Muscle of arm (tissue), 14 donors: Measurements from ENCODE around the gene EIF4E. TPM values are rescaled to one million over a fixed set of nuclear protein-coding genes. Genes with fewer than 3 reads are reported as not detected.

ENCODE experiments used
- DNase-seq: peaks from one replicate; pipeline ENCODE4 v3.0.0-alpha.2; 2013
- long read RNA-seq, 11 donors: transcript quantifications; one replicate each; lab custom pipeline, GENCODE V29; 2026
- polyA plus RNA-seq, 12 donors: library from polyadenylated mRNA; unstranded; fragments of 120-200 nt; gene quantifications; one replicate each; pipeline ENCODE4 v1.2.1, GENCODE V29; 2013; ENCODE audit not compliant: insufficient read length in 12 of 12

The EIF4E gene
- 10 to 100 TPM in 11 of 12 donors, not detected in 1; 34.6 to 75.3 (median 64.2) TPM for polyA plus RNA-seq
- long read RNA-seq, donor 1, full-length matches to known transcripts, result 25 of 25 reads
- long read RNA-seq, donor 1, partial matches to known transcripts, result 0 of 25 reads
- long read RNA-seq, donor 1, other reads (novel, unspliced or antisense), result 0 of 25 reads
- long read RNA-seq, donor 2, full-length matches to known transcripts, result 22 of 22 reads
- long read RNA-seq, donor 2, partial matches to known transcripts, result 0 of 22 reads
- long read RNA-seq, donor 2, other reads (novel, unspliced or antisense), result 0 of 22 reads
- long read RNA-seq, donor 3, full-length matches to known transcripts, result 11 of 11 reads
- long read RNA-seq, donor 3, partial matches to known transcripts, result 0 of 11 reads
- long read RNA-seq, donor 3, other reads (novel, unspliced or antisense), result 0 of 11 reads
- long read RNA-seq, donor 4, full-length matches to known transcripts, result 11 of 11 reads
- long read RNA-seq, donor 4, partial matches to known transcripts, result 0 of 11 reads
- long read RNA-seq, donor 4, other reads (novel, unspliced or antisense), result 0 of 11 reads
- long read RNA-seq, donor 5, full-length matches to known transcripts, result 18 of 25 reads
- long read RNA-seq, donor 5, partial matches to known transcripts, result 7 of 25 reads
- long read RNA-seq, donor 5, other reads (novel, unspliced or antisense), result 0 of 25 reads
- long read RNA-seq, donor 6, full-length matches to known transcripts, result 11 of 11 reads
- long read RNA-seq, donor 6, partial matches to known transcripts, result 0 of 11 reads
- long read RNA-seq, donor 6, other reads (novel, unspliced or antisense), result 0 of 11 reads
- long read RNA-seq, donor 7, full-length matches to known transcripts, result 5 of 5 reads
- long read RNA-seq, donor 7, partial matches to known transcripts, result 0 of 5 reads
- long read RNA-seq, donor 7, other reads (novel, unspliced or antisense), result 0 of 5 reads
- long read RNA-seq, donor 8, full-length matches to known transcripts, result 15 of 15 reads
- long read RNA-seq, donor 8, partial matches to known transcripts, result 0 of 15 reads
- long read RNA-seq, donor 8, other reads (novel, unspliced or antisense), result 0 of 15 reads
- long read RNA-seq, donor 9, full-length matches to known transcripts, result 14 of 14 reads
- long read RNA-seq, donor 9, partial matches to known transcripts, result 0 of 14 reads
- long read RNA-seq, donor 9, other reads (novel, unspliced or antisense), result 0 of 14 reads
- long read RNA-seq, donor 10, full-length matches to known transcripts, result 6 of 6 reads
- long read RNA-seq, donor 10, partial matches to known transcripts, result 0 of 6 reads
- long read RNA-seq, donor 10, other reads (novel, unspliced or antisense), result 0 of 6 reads
- long read RNA-seq, donor 11, full-length matches to known transcripts, result 20 of 20 reads
- long read RNA-seq, donor 11, partial matches to known transcripts, result 0 of 20 reads
- long read RNA-seq, donor 11, other reads (novel, unspliced or antisense), result 0 of 20 reads

GRCh38 chr4:98928505-98929340 is at the start of gene EIF4E:
TSS of gene EIF4E (minus strand) at chr4:98929133. CDS start at chr4:98929112, 21 bp downstream.
- peak; percentile 98 for DNase-seq

DNA sequence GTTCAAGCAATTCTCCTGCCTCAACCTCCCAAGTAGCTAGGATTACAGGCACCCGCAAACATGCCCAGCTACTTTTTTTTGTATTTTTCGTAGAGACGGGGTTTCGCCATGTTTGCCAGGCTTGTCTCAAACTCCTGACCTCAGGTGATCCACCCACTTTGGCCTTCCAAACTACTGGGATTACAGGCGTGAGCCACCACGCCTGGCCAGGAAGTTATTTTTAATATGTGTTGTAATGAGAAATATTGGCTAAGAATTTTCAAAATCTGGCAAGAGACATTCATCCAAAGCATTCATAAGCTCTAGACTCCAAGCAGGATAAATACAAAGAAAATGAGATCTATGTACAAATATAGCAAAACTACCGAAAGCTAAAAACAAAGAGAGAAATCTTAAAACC is 48.6 kb upstream of the EIF4E start:
- no peak for DNase-seq

DNA sequence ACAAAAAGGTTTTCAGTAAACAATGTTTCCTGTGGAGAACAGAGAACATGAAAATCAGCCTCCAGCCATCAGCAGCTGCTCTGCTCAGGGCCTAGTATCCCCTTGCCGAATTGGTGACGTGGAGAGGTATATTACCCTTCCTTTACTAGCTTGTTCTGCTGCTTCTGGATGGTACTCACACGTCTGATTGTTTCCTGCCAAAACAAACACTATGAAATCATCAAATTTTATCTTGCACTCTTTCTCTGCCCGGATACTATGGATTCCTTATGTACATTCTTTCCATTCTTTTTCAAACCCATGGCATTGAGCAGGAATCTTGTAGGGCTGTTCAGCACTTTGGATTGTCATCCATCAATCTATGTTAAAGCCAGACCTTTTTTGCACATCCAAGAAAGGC is 47.8 kb upstream of the EIF4E start:
- no peak for DNase-seq

GRCh38 chr4:98969878-98970785 is 41.2 kb upstream of the EIF4E start:
- DNase-seq, result no peak

- no peak for DNase-seq
Measured at GRCh38 chr4:98967786-98968329, 38.9 kb upstream of the EIF4E start.

GRCh38 chr4:98966926-98967325 is 38.0 kb upstream of the EIF4E start:
- DNase-seq, result no peak

- DNase-seq, result no peak
Measured at GRCh38 chr4:98963538-98964433, 34.9 kb upstream of the EIF4E start.

DNA sequence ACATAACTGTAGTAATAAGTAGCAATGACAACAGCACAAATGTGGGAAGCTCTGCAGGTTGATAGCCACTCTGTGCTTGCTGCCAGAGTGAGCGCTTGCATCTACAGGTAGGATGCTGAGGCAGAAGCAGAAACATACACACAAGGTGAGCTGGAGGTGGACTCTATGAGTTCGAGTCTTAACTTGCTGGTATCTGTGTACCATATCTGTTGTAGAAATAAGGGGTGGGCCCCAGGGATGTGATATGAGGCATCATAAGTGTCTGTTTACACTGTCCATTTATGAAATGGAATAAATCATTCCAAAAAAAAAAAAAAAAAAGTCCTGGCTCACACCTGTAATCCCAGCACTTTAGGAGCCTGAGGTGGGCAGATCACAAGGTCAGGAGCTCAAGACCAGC is 32.8 kb upstream of the EIF4E start:
- DNase-seq, result no peak

DNA sequence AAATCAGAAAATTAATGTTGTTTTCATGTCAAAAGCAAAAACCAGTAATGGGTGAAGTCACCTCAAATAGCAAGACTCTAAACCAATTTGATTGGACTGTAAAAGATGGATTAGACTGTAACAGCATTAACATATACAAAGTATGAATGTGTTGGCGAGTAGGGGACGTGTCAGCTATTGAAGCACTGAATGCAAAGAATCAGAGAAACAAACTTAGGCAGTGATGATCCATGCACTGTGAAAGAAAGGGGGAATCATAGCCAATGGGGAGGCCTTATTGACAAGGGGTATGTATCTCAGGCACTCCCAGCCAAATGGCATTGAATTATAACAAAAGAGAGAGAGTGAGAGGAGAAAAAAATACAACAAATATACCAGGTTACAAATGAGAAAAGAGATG is 30.5 kb upstream of the EIF4E start:
- no peak for DNase-seq

GRCh38 chr4:98958065-98958464 is 29.1 kb upstream of the EIF4E start:
- DNase-seq, result no peak

- no peak for DNase-seq
Measured at GRCh38 chr4:98955229-98955628, 26.3 kb upstream of the EIF4E start.

DNA sequence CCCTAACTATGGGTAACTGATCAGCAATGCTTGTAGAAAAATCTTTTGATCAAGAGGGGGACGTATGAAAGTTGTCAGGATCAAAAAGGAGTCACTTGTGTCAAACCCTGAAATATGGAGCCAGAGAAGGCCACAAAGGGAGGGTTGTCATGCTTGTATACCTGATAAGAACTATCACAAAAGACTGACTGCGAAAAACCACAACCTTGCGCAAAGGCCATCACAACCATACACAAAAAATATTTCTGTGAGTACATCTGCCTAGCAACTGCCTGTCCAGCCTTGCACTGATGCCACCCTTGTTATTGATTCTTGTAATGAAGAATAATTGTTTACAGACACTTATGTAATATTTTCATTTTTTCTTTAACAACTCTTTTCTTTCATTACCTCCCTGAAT is 22.8 kb upstream of the EIF4E start:
- no peak for DNase-seq

GRCh38 chr4:98950925-98951324 is 22.0 kb upstream of the EIF4E start:
- DNase-seq, result no peak

- no peak for DNase-seq
Measured at GRCh38 chr4:98946359-98946758, 17.4 kb upstream of the EIF4E start.

- no peak for DNase-seq
Measured at GRCh38 chr4:98945297-98945850, 16.4 kb upstream of the EIF4E start.

GRCh38 chr4:98939892-98940298 is 11.0 kb upstream of the EIF4E start:
- DNase-seq, result peak; percentile 66

DNA sequence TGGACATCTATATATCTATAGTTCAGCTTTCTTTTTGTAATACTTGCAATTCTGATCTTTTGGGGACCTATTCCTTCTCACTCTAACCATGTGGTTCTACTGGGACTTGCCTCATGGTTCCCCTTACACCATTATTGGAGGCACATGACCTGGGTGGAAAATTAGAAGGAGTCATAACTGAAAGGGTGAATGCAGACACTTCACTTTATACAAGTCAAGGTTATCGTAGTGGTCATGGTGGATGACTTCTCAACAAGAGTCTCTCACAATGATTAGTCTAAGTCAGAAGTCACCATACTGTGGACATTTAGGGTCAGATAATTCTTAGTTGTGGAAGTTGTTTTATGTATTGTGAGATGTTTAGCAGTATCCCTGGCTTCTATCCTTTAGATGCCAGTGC is 10.5 kb upstream of the EIF4E start:
- DNase-seq, result no peak
